ENCODE data around the gene GABRD. TPM values are rescaled to one million over a fixed set of nuclear protein-coding genes. Genes with fewer than 3 reads are reported as not detected.

The GABRD gene
- total RNA-seq, 1 donor = not detected

GRCh38 chr1:1997576-1997975 is 21.6 kb upstream of the GABRD start:
- Histone ChIP-seq H3K4me1 (ENCODE audit: insufficient read depth, low read length) (no peaks in the 10 kb centered on the region), H3K4me2 (ENCODE audit: insufficient read depth, low read length) (no peak overlapping the region), H3K79me2 (ENCODE audit: insufficient read depth, low read length) (no peaks in the 10 kb centered on the region), H3K27me3 (ENCODE audit: insufficient read depth, low read length) (peaks cover 7% of the 10 kb centered on the region), H3K9me3 (ENCODE audit: low read depth, low read length) (no peaks in the 10 kb centered on the region), H4K20me1 (ENCODE audit: insufficient read depth, low read length) (no peaks in the 10 kb centered on the region), H3K4me3 (ENCODE audit: insufficient read depth, low read length) (no peak overlapping the region), H3K36me3 (ENCODE audit: insufficient read depth, low read length) (no peaks in the 10 kb centered on the region), H3K27ac (ENCODE audit: low read depth, low read length) (no peak overlapping the region), H2AFZ (ENCODE audit: low read length) (no peak overlapping the region)
- TF ChIP-seq CTCF (IDR thresholded peaks at IDR 0.05; ENCODE audit: extremely low read depth, low read depth, low read length) = no peak
- peak; percentile 47 for DNase-seq (ENCODE audit: insufficient read length, low spot score, missing footprints)

- H3K4me2 ChIP-seq (ENCODE audit: insufficient read depth, low read length) = no peak overlapping the region
- no peaks in the 10 kb centered on the region for H3K9me3 ChIP-seq (ENCODE audit: low read depth, low read length)
- DNase-seq (ENCODE audit: insufficient read length, low spot score, missing footprints) = peak; percentile 59
- H3K36me3 ChIP-seq (ENCODE audit: insufficient read depth, low read length) = no peaks in the 10 kb centered on the region
- no peaks in the 10 kb centered on the region for H4K20me1 ChIP-seq (ENCODE audit: insufficient read depth, low read length)
- peaks cover 29% of the 10 kb centered on the region for H3K27me3 ChIP-seq (ENCODE audit: insufficient read depth, low read length)
- H3K4me3 ChIP-seq (ENCODE audit: insufficient read depth, low read length) = no peak overlapping the region
- H3K4me1 ChIP-seq (ENCODE audit: insufficient read depth, low read length) = no peaks in the 10 kb centered on the region
- no peak for TF ChIP-seq CTCF (IDR thresholded peaks at IDR 0.05; ENCODE audit: extremely low read depth, low read depth, low read length)
- H2AFZ ChIP-seq (ENCODE audit: low read length) = no peak overlapping the region
- no peaks in the 10 kb centered on the region for H3K79me2 ChIP-seq (ENCODE audit: insufficient read depth, low read length)
- H3K27ac ChIP-seq (ENCODE audit: low read depth, low read length) = no peak overlapping the region
Measured at GRCh38 chr1:2000432-2000831, 18.7 kb upstream of the GABRD start.

GRCh38 chr1:2000850-2001249 is 18.3 kb upstream of the GABRD start:
- Histone ChIP-seq H3K9me3 (ENCODE audit: low read depth, low read length) (no peaks in the 10 kb centered on the region), H4K20me1 (ENCODE audit: insufficient read depth, low read length) (no peaks in the 10 kb centered on the region), H2AFZ (ENCODE audit: low read length) (no peak overlapping the region), H3K27ac (ENCODE audit: low read depth, low read length) (no peak overlapping the region), H3K36me3 (ENCODE audit: insufficient read depth, low read length) (no peaks in the 10 kb centered on the region), H3K4me2 (ENCODE audit: insufficient read depth, low read length) (no peak overlapping the region), H3K4me1 (ENCODE audit: insufficient read depth, low read length) (no peaks in the 10 kb centered on the region), H3K4me3 (ENCODE audit: insufficient read depth, low read length) (no peak overlapping the region), H3K79me2 (ENCODE audit: insufficient read depth, low read length) (no peaks in the 10 kb centered on the region), H3K27me3 (ENCODE audit: insufficient read depth, low read length) (peaks cover 29% of the 10 kb centered on the region)
- peak; percentile 21 for DNase-seq (ENCODE audit: insufficient read length, low spot score, missing footprints)
- no peak for TF ChIP-seq CTCF (IDR thresholded peaks at IDR 0.05; ENCODE audit: extremely low read depth, low read depth, low read length)

- H3K36me3 ChIP-seq (ENCODE audit: insufficient read depth, low read length) = no peaks in the 10 kb centered on the region
- TF ChIP-seq CTCF (IDR thresholded peaks at IDR 0.05; ENCODE audit: extremely low read depth, low read depth, low read length) = no peak
- H3K79me2 ChIP-seq (ENCODE audit: insufficient read depth, low read length) = no peaks in the 10 kb centered on the region
- DNase-seq (ENCODE audit: insufficient read length, low spot score, missing footprints) = peak; percentile 76
- H3K4me1 ChIP-seq (ENCODE audit: insufficient read depth, low read length) = no peaks in the 10 kb centered on the region
- H4K20me1 ChIP-seq (ENCODE audit: insufficient read depth, low read length) = no peaks in the 10 kb centered on the region
- H2AFZ ChIP-seq (ENCODE audit: low read length) = no peak overlapping the region
- no peaks in the 10 kb centered on the region for H3K9me3 ChIP-seq (ENCODE audit: low read depth, low read length)
- H3K27ac ChIP-seq (ENCODE audit: low read depth, low read length) = no peak overlapping the region
- H3K4me2 ChIP-seq (ENCODE audit: insufficient read depth, low read length) = no peak overlapping the region
- H3K4me3 ChIP-seq (ENCODE audit: insufficient read depth, low read length) = no peak overlapping the region
- H3K27me3 ChIP-seq (ENCODE audit: insufficient read depth, low read length) = peaks cover 29% of the 10 kb centered on the region
Measured at GRCh38 chr1:2001773-2002411, 17.3 kb upstream of the GABRD start.

All from osteoblast (primary cell).